Heart right ventricle (tissue), 16 donors: ENCODE results near the gene DPY19L1. TPM values are rescaled to one million over a fixed set of nuclear protein-coding genes. Genes with fewer than 3 reads are reported as not detected.
"Not testable (repeated sequence)": the region's sequence is repeated elsewhere in the genome, so short reads cannot be mapped to it uniquely, and the experiment has no call there.

Experiments used
- ATAC-seq, 8 donors: fragments of 200-7000 bp; cut with Tn5 transposase; one replicate each; pipeline ENCODE4 v1.9.1; 2020; ENCODE audit warnings: mild to moderate bottlenecking in 8 of 8, moderate library complexity in 8 of 8, moderate number of reproducible peaks in 1 of 8
- DNase-seq, 2 donors: peaks; one replicate each; pipeline ENCODE4 v3.0.0-alpha.2; 2020
- H3K27ac ChIP-seq, 10 donors: fragments of 200-600 bp; sonication (generic) in 2 of 10; one replicate each; pipeline versions ENCODE4 v1.5.0 to v1.8.0; 2020 to 2022; ENCODE audit warnings: mild to moderate bottlenecking in 3 of 10
- H3K27me3 ChIP-seq, 7 donors: fragments of 200-600 bp; one replicate each; pipeline ENCODE4 v1.8.0; 2021 to 2022; ENCODE audit warnings: mild to moderate bottlenecking in 2 of 7
- H3K36me3 ChIP-seq, 9 donors: fragments of 200-600 bp; sonication (generic) in 1 of 9; one replicate each; pipeline versions ENCODE4 v1.5.0 to v1.8.0; 2020 to 2022; ENCODE audit warnings: mild to moderate bottlenecking in 2 of 9
- H3K4me1 ChIP-seq, 9 donors: fragments of 200-600 bp; sonication (generic) in 1 of 9; one replicate each; pipeline versions ENCODE4 v1.5.0 to v1.8.0; 2020 to 2022; ENCODE audit warnings: mild to moderate bottlenecking in 4 of 9
- H3K4me3 ChIP-seq, 10 donors: fragments of 200-600 bp; sonication (generic) in 2 of 10; one replicate each; pipeline versions ENCODE4 v1.5.0 to v1.8.0; 2020 to 2022; ENCODE audit warnings: mild to moderate bottlenecking in 7 of 10, moderate library complexity in 2 of 10
- H3K9me3 ChIP-seq, 11 donors: fragments of 200-600 bp in 10 of 11; sonication (generic) in 2 of 11; one replicate each; pipeline versions ENCODE4 v1.5.0 to v1.8.0; 2013 to 2022; ENCODE audit warnings: mild to moderate bottlenecking in 2 of 11, control low read depth in 1 of 11, moderate library complexity in 1 of 11
- CTCF ChIP-seq, 9 donors: fragments of 200-600 bp; sonication (generic) in 2 of 9; IDR thresholded peaks; one replicate each; pipeline versions ENCODE4 v1.5.0 to v1.8.0; 2021 to 2022; ENCODE audit warnings: antibody characterized with exemption in 9 of 9, mild to moderate bottlenecking in 5 of 9, moderate library complexity in 1 of 9
- WGBS, 2 donors: extraction: QIAGEN DNeasy Blood & Tissue Kit; methylation state at CpG; one replicate each; pipeline ENCODE4 v1.1.7; 2013; ENCODE audit warnings: inconsistent platforms in 1 of 2; 5-methylcytosine and 5-hydroxymethylcytosine counted together
- intact Hi-C, 10 donors: fragments of 100-400 bp; cut with DNase I; formaldehyde crosslinking; loops; one replicate each; pipeline versions ENCODE4 v1.11.1 to v1.14.2; 2022
- polyA plus RNA-seq, 2 donors: library from polyadenylated mRNA; stranded (reverse); fragments of 200-250 nt; gene quantifications; one replicate each; pipeline ENCODE4 v1.2.3, GENCODE V29; 2013
- total RNA-seq, 10 donors: library from RNA; stranded (reverse); fragmentation: NEBNext Ultra II Directional in 3 of 10; extraction: Animal tissue kit (Norgen Biotek cat#: 25700) in 3 of 10; gene quantifications; one replicate each; pipeline versions ENCODE4 v1.2.1 to v1.2.4, GENCODE V29; 2021 to 2023
- donor health status: Arrhythmogenic right ventricular cardiomyopathy.
- donor health status: ischemic (EF 13 %, LVEDD 7.1; RV severe dilation, severe dysfunction).
- donor health status: healthy with polysubstance abuse.
- donor health status: DM: no; HTN: yes; CAD: no.
- donor health status: DM: no; HTN: no; CAD: no.
- donor health status: ischemic (EF 25% LVEDD 6.9; RV normal size, moderate dysfunction).
- donor health status: ischemic (EF 25% LVEDD 5.7; RV mildly dilated, moderate dysfunction).
- donor health status: healthy.
- donor health status: DM: yes; HTN: yes; CAD: no.
- donor health status: Ischemic cardiomyopathy.
- donor health status: ischemic (EF 35%, LVEDD 5.7; RV mildly dilated, moderate dysfunction).
- donor health status: nonischemic (EF 11% LVEDD 7.7; RV severe dilation, severe dysfunction).
- donor health status: DM: yes; HTN: yes; CAD: no.
- donor health status: PGD.
- donor health status: ischemic (EF 29% LVEDD 5.4; RV normal size, mild dysfunction).
- donor health status: nonischemic (EF 23%, LVEDD 6.1; RV moderate dilation, normal function).

Gene DPY19L1
- total and polyA plus RNA-seq, 12 donors = 8.9 to 28.0 (median 22.2) TPM

- 26 to 47% methylated on average over 4 of the region's 4 CpGs for WGBS, 2 donors
- Histone ChIP-seq H3K4me3 (no peak overlapping the region), H3K36me3 (no peaks in the 10 kb centered on the region), H3K27me3 (peaks cover 0 to 11% (median 0%) of the 10 kb centered on the region in 7 donors), H3K4me1 (no peaks in the 10 kb centered on the region), H3K9me3 (peaks cover 0 to 4% (median 0%) of the 10 kb centered on the region in 11 donors), H3K27ac (no peak overlapping the region)
- peak in 5 of 9 donors; percentile 15 to 33 (median 28) for TF ChIP-seq CTCF (IDR thresholded peaks at IDR 0.05)
- intact Hi-C loops = no loop called here
- DNase-seq = peak; percentile 6 to 28
- peak in 5 of 8 donors; percentile 45 to 94 (median 93) for ATAC-seq
Measured at GRCh38 chr7:34900891-34901513, 136.3 kb downstream of the DPY19L1 start.

GRCh38 chr7:34895202-34895601 lies 142.1 kb downstream of the DPY19L1 start:
- DNase-seq (no peak), ATAC-seq (no peak)
- intact Hi-C loops = no loop called here
- H3K27ac ChIP-seq = no peak overlapping the region
- no peaks in the 10 kb centered on the region for H3K4me1 ChIP-seq
- TF ChIP-seq CTCF (IDR thresholded peaks at IDR 0.05) = no peak
- H3K4me3 ChIP-seq = no peak overlapping the region
- H3K9me3 ChIP-seq = peaks cover 0 to 25% (median 4%) of the 10 kb centered on the region in 11 donors
- no peaks in the 10 kb centered on the region for H3K36me3 ChIP-seq
- H3K27me3 ChIP-seq = peaks cover 0 to 5% (median 0%) of the 10 kb centered on the region in 7 donors

GRCh38 chr7:34889951-34890350 lies 147.3 kb downstream of the DPY19L1 start:
- H3K36me3 ChIP-seq = no peaks in the 10 kb centered on the region
- H3K4me3 ChIP-seq = no peak overlapping the region
- intact Hi-C loops = no loop called here
- no peak for DNase-seq
- H3K9me3 ChIP-seq = peaks cover 0 to 13% (median 0%) of the 10 kb centered on the region in 11 donors
- ATAC-seq = no peak
- no peak overlapping the region for H3K27ac ChIP-seq
- H3K27me3 ChIP-seq = peaks cover 0 to 5% (median 0%) of the 10 kb centered on the region in 7 donors
- TF ChIP-seq CTCF (IDR thresholded peaks at IDR 0.05) = no peak
- WGBS, 2 donors = 65 to 71% methylated on average over 1 of the region's 1 CpG
- no peaks in the 10 kb centered on the region for H3K4me1 ChIP-seq

- no peak overlapping the region for H3K4me3 ChIP-seq
- no peaks in the 10 kb centered on the region for H3K4me1 ChIP-seq
- H3K27me3 ChIP-seq = no peaks in the 10 kb centered on the region
- DNase-seq (no peak), ATAC-seq (no peak)
- intact Hi-C loops = no loop called here
- TF ChIP-seq CTCF (IDR thresholded peaks at IDR 0.05) = no peak
- peaks cover 0 to 25% (median 8%) of the 10 kb centered on the region in 11 donors for H3K9me3 ChIP-seq
- H3K27ac ChIP-seq = no peak overlapping the region
- H3K36me3 ChIP-seq = no peaks in the 10 kb centered on the region
Measured at GRCh38 chr7:34886856-34887255, 150.4 kb downstream of the DPY19L1 start.

- ATAC-seq = not testable (repeated sequence)
Measured at GRCh38 chr7:34883855-34884254, 153.4 kb downstream of the DPY19L1 start.

More at GRCh38 chr7:34883855-34884254, 153.4 kb downstream of the DPY19L1 start:
- intact Hi-C loops, H3K4me3 ChIP-seq, H3K27me3 ChIP-seq, H3K27ac ChIP-seq, H3K36me3 ChIP-seq, H3K4me1 ChIP-seq, DNase-seq: not testable (repeated sequence)
- peaks cover 0 to 25% (median 8%) of the 10 kb centered on the region in 11 donors for H3K9me3 ChIP-seq
- 91 to 92% methylated on average over 1 of the region's 1 CpG for WGBS, 2 donors
